NB4 (cell line): ENCODE measurements around the gene DAPK1.

Source experiments
- POLR2A ChIP-seq: IDR thresholded peaks from 2 replicates; pipeline ENCODE4 v1.6.1; 2011; ENCODE audit warnings: mild to moderate bottlenecking; ENCODE audit not compliant: insufficient read length; ENCODE audit errors: extremely low read depth
- TF ChIP-seq, protein P1 (sequence below): IDR thresholded peaks from one replicate; pipeline ENCODE4 v1.5.1; 2012; ENCODE audit warnings: low read depth, low read length

DNA sequence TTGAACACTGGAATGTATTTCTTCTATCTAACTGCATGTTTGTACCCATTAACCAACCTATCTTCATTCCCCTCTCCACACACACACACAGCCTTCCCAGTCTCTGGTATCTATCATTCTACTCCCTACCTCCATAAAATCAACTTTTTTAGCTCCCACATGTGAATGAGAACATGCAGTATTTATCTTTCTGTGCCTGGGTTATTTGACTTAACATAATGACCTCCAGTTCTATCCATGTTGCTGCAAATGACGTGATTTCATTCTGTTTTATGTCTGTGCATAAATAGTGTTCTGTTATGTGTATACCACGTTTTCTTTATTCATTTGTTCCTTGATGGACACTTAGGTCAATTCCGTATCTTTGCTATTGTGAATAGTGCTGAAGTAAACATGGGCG is 189.5 kb downstream of the DAPK1 start:
- TF ChIP-seq, protein P1, sequence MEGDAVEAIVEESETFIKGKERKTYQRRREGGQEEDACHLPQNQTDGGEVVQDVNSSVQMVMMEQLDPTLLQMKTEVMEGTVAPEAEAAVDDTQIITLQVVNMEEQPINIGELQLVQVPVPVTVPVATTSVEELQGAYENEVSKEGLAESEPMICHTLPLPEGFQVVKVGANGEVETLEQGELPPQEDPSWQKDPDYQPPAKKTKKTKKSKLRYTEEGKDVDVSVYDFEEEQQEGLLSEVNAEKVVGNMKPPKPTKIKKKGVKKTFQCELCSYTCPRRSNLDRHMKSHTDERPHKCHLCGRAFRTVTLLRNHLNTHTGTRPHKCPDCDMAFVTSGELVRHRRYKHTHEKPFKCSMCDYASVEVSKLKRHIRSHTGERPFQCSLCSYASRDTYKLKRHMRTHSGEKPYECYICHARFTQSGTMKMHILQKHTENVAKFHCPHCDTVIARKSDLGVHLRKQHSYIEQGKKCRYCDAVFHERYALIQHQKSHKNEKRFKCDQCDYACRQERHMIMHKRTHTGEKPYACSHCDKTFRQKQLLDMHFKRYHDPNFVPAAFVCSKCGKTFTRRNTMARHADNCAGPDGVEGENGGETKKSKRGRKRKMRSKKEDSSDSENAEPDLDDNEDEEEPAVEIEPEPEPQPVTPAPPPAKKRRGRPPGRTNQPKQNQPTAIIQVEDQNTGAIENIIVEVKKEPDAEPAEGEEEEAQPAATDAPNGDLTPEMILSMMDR: no peak
- no peak for TF ChIP-seq POLR2A
